Prostate gland (tissue), 2 donors: Measurements from ENCODE around the gene PAN3. TPM values are rescaled to one million over a fixed set of nuclear protein-coding genes. Genes with fewer than 3 reads are reported as not detected.

ENCODE experiments used
- DNase-seq: peaks from one replicate; pipeline ENCODE4 v3.0.0-alpha.2; 2019; ENCODE audit warnings: low spot score
- H3K27ac ChIP-seq, 2 donors: fragments of 200-600 bp; sonication (generic); 2 replicates each; pipeline ENCODE4 v1.5.1; 2017 to 2019
- H3K27me3 ChIP-seq: fragments of 200-600 bp; sonication (generic); replicated peaks from 2 replicates; pipeline ENCODE4 v1.5.1; 2019; ENCODE audit not compliant: insufficient read depth
- H3K36me3 ChIP-seq, 2 donors: fragments of 200-600 bp; sonication (generic); 1 replicate in 1 of 2; 2 replicates in 1 of 2; pipeline versions ENCODE4 v1.5.1 to v1.8.1; 2017 to 2019
- H3K4me1 ChIP-seq: fragments of 200-600 bp; sonication (generic); replicated peaks from 2 replicates; pipeline ENCODE4 v1.5.1; 2019
- H3K4me3 ChIP-seq, 2 donors: fragments of 200-600 bp; sonication (generic); 2 replicates each; pipeline ENCODE4 v1.5.1; 2017 to 2019
- H3K9me3 ChIP-seq: fragments of 200-600 bp; sonication (generic); 2 replicates; pipeline ENCODE4 v1.5.1; 2017
- POLR2A ChIP-seq: fragments of 450-650 bp; IDR thresholded peaks from one replicate; pipeline ENCODE4 v1.6.1; 2016; ENCODE audit warnings: antibody characterized with exemption, mild to moderate bottlenecking
- POLR2AphosphoS5 ChIP-seq: sonication (generic); formaldehyde crosslinking; IDR thresholded peaks from one replicate; pipeline ENCODE4 v1.6.1; 2017; ENCODE audit warnings: antibody characterized with exemption
- WGBS: methylation state at CpG from one replicate; pipeline ENCODE4 v1.1.5; 2018; 5-methylcytosine and 5-hydroxymethylcytosine counted together
- intact Hi-C: fragments of 100-400 bp; cut with DNase I; formaldehyde crosslinking; loops from one replicate; pipeline ENCODE4 v1.14.2; 2022
- total RNA-seq, 2 donors: library from RNA; depleted of rRNA; stranded (reverse); fragments of >200 nt; gene quantifications; one replicate each; pipeline ENCODE4 v1.1.0, GENCODE V29; 2016
- TF ChIP-seq, protein P1 (sequence below), 4 experiments: fragments of 200-600 bp in 2 of 4; fragments of 450-650 bp in 2 of 4; sonication (generic) in 2 of 4; IDR thresholded peaks; 1 replicate in 3 of 4; 2 replicates in 1 of 4; pipeline ENCODE4 v1.5.1; 2016 to 2019; ENCODE audit warnings: antibody characterized with exemption in 4 of 4, mild to moderate bottlenecking in 2 of 4, moderate library complexity in 2 of 4

PAN3 gene
- total RNA-seq, 2 donors from 2014 or later: 31.4 to 51.7 TPM

DNA sequence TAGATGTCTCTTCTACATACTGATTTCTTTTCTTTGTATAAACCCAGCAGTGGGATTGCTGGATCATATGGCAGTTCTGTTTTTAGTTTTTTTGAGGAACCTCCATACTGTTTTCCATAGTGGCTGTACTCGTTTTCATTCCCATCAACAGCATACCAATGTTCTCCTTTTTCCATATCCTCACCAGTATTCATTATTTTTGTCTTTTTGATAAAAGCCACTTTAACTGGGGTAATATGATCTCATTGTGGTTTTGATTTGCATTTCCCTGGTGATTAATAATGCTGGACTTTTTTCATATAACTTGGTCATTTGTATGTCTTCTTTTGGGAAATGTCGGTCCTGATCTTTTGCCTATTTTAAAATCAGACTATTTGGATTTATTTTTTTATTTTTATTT, 108.5 kb downstream of the PAN3 start:
- intact Hi-C loops: no loop called here
- Histone ChIP-seq H3K36me3 (no peaks in the 10 kb centered on the region), H3K27ac (no peak overlapping the region), H3K4me3 (no peak overlapping the region), H3K9me3 (no peaks in the 10 kb centered on the region), H3K27me3 (no peaks in the 10 kb centered on the region), H3K4me1 (no peaks in the 10 kb centered on the region)
- 92% methylated on average over 2 of the region's 2 CpGs for WGBS
- TF ChIP-seq, protein P1, sequence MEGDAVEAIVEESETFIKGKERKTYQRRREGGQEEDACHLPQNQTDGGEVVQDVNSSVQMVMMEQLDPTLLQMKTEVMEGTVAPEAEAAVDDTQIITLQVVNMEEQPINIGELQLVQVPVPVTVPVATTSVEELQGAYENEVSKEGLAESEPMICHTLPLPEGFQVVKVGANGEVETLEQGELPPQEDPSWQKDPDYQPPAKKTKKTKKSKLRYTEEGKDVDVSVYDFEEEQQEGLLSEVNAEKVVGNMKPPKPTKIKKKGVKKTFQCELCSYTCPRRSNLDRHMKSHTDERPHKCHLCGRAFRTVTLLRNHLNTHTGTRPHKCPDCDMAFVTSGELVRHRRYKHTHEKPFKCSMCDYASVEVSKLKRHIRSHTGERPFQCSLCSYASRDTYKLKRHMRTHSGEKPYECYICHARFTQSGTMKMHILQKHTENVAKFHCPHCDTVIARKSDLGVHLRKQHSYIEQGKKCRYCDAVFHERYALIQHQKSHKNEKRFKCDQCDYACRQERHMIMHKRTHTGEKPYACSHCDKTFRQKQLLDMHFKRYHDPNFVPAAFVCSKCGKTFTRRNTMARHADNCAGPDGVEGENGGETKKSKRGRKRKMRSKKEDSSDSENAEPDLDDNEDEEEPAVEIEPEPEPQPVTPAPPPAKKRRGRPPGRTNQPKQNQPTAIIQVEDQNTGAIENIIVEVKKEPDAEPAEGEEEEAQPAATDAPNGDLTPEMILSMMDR (IDR thresholded peaks at IDR 0.05): no peak
- TF ChIP-seq POLR2A (no peak), POLR2AphosphoS5 (no peak)
- DNase-seq: no peak

DNA sequence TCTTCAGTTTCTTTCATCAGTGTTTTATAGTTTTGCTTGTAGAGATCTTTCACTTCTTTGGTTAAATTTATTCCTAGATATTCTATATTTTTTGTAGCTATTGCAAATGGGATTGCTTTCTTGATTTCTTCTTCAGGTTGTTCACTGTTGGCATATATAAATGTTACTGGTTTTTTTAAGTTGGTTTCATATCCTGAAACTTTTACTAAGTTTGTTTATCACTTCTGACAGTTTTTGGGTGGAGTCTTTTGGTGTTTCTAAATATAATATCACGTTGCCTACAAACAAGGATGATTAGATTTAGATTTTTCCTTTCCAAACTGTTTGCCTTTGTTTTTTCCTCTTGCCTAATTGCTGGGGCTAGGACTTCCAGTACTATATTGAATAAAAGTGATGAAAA, 109.7 kb downstream of the PAN3 start:
- no peak for DNase-seq
- intact Hi-C loops: no loop called here
- Histone ChIP-seq H3K9me3 (no peaks in the 10 kb centered on the region), H3K27me3 (no peaks in the 10 kb centered on the region), H3K4me1 (no peaks in the 10 kb centered on the region), H3K4me3 (no peak overlapping the region), H3K36me3 (no peaks in the 10 kb centered on the region), H3K27ac (no peak overlapping the region)
- TF ChIP-seq, protein P1 (IDR thresholded peaks at IDR 0.05): no peak
- TF ChIP-seq POLR2AphosphoS5 (no peak), POLR2A (no peak)
- 72% methylated on average over 1 of the region's 1 CpG for WGBS

DNA sequence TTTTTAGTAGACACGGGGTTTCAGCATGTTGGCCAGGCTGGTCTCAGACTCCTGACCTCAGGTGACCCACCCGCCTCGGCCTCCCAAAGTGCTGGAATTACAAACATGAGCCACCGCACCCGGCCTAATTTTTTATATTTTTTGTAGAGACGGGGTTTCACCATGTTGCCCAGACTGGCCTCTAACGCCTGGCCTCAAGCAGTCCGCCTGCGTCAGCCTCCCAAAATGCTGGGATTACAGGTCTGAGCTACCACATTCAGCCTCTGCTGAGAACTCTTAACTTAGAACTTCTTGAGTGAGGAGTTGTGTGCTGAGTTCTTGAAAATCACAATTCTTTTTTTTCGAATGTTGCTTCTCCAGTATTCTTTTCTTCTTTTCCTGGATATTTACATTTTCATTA, 112.2 kb downstream of the PAN3 start:
- H3K36me3 ChIP-seq: no peaks in the 10 kb centered on the region
- intact Hi-C loops: no loop called here
- H3K27ac ChIP-seq: no peak overlapping the region
- TF ChIP-seq, protein P1 (IDR thresholded peaks at IDR 0.05): no peak
- TF ChIP-seq POLR2A (no peak), POLR2AphosphoS5 (no peak)
- no peak for DNase-seq
- H3K27me3 ChIP-seq: no peaks in the 10 kb centered on the region
- no peak overlapping the region for H3K4me3 ChIP-seq
- WGBS: 86% methylated on average over 10 of the region's 10 CpGs
- no peaks in the 10 kb centered on the region for H3K4me1 ChIP-seq
- no peaks in the 10 kb centered on the region for H3K9me3 ChIP-seq

DNA sequence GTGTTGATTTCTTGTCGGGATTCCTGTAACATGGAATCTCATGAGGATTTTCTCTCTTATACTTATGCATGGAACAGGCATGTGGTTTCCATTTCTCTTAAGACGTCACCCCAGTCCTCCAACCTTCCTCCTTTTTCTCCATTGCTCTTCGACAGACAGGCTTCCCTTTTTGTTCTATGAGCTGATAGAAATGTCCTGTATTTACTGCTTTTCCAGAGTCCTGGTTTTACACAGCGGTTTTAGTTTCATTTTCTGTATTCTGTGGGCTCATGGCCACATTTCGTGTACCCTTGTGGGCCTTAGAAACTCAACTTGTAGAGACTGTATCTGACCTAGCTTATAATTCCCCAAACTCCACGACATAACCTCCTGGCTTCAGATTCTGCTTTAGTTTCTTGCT, 113.1 kb downstream of the PAN3 start:
- no peaks in the 10 kb centered on the region for H3K4me1 ChIP-seq
- H3K27ac ChIP-seq: no peak overlapping the region
- no peak overlapping the region for H3K4me3 ChIP-seq
- no peaks in the 10 kb centered on the region for H3K36me3 ChIP-seq
- WGBS: 91% methylated on average over 6 of the region's 6 CpGs
- DNase-seq: no peak
- no peaks in the 10 kb centered on the region for H3K9me3 ChIP-seq
- TF ChIP-seq, protein P1 (IDR thresholded peaks at IDR 0.05): no peak
- TF ChIP-seq POLR2A (no peak), POLR2AphosphoS5 (no peak)
- H3K27me3 ChIP-seq: no peaks in the 10 kb centered on the region
- intact Hi-C loops: no loop called here

DNA sequence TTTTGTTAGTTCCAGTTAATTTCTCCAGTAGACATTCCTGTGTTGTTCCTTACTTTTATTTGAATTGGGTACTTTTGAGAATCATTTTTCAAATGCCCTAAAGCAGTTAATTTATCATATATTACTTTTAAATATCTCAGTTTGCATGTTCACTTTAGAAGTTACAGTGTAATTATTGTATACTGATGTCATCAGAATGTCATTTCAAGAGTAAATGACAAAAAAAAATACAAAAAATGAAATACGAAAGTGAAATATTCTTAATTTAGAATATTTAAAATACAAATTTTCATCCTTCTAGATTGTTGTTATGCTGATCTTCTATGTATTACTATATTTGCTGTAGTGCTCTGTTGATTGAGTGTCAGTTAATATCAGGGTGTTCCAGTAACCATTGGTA, 114.2 kb downstream of the PAN3 start:
- intact Hi-C loops: no loop called here
- Histone ChIP-seq H3K4me1 (no peaks in the 10 kb centered on the region), H3K4me3 (no peak overlapping the region), H3K36me3 (no peaks in the 10 kb centered on the region), H3K9me3 (no peaks in the 10 kb centered on the region), H3K27ac (no peak overlapping the region), H3K27me3 (no peaks in the 10 kb centered on the region)
- no peak for DNase-seq
- TF ChIP-seq, protein P1 (IDR thresholded peaks at IDR 0.05): no peak
- no peak for TF ChIP-seq POLR2AphosphoS5
- TF ChIP-seq POLR2A: no peak
- 96% methylated on average over 1 of the region's 1 CpG for WGBS
